GM18909 (cell line): Measurements from ENCODE around the gene SMR3A.
A peak's percentile ranks its signal among the peaks of the same experiment; 100 is the strongest.

ENCODE experiments used
- ATAC-seq: cut with Tn5 transposase; IDR thresholded peaks from one replicate; pipeline ENCODE4 v1.9.1; 2021; ENCODE audit warnings: mild to moderate bottlenecking; ENCODE audit not compliant: unreplicated experiment, poor library complexity

SMR3A gene

GRCh38 chr4:70360460-70360859, at the start of gene SMR3A:
SMR3A (plus strand) TSS chr4:70360760; CDS start chr4:70362116, 1,356 bp downstream.
- ATAC-seq, result no peak

GRCh38 chr4:70313736-70314135, 46.8 kb upstream of the SMR3A start:
- ATAC-seq, result no peak

- ATAC-seq, result peak; percentile 78
Measured at GRCh38 chr4:70315928-70316327, 44.6 kb upstream of the SMR3A start.

GRCh38 chr4:70326052-70326451, 34.5 kb upstream of the SMR3A start:
- ATAC-seq, result no peak

- no peak for ATAC-seq
Measured at GRCh38 chr4:70334681-70335080, 25.9 kb upstream of the SMR3A start, which contains the start of gene CABS1. CABS1 (plus strand) TSS chr4:70334981; CDS start chr4:70335040, 59 bp downstream.

- no peak for ATAC-seq
Measured at GRCh38 chr4:70336043-70336442, 24.5 kb upstream of the SMR3A start.

- ATAC-seq, result no peak
Measured at GRCh38 chr4:70337886-70338420, 22.6 kb upstream of the SMR3A start.

- ATAC-seq, result no peak
Measured at GRCh38 chr4:70356185-70356584, 4.4 kb upstream of the SMR3A start.

- no peak for ATAC-seq
Measured at GRCh38 chr4:70359115-70359661, 1.4 kb upstream of the SMR3A start.

- ATAC-seq, result no peak
Measured at GRCh38 chr4:70364002-70364401, 3.4 kb downstream of the SMR3A start.

- no peak for ATAC-seq
Measured at GRCh38 chr4:70365479-70365878, 4.9 kb downstream of the SMR3A start.

- ATAC-seq, result no peak
Measured at GRCh38 chr4:70367813-70368212, 7.3 kb downstream of the SMR3A start.

- ATAC-seq, result no peak
Measured at GRCh38 chr4:70371987-70372386, 11.4 kb downstream of the SMR3A start.

- ATAC-seq, result no peak
Measured at GRCh38 chr4:70372760-70373159, 12.2 kb downstream of the SMR3A start.

GRCh38 chr4:70380578-70380977, 20.0 kb downstream of the SMR3A start:
- no peak for ATAC-seq

GRCh38 chr4:70382691-70383181, 22.2 kb downstream of the SMR3A start, which contains the start of gene SMR3B:
SMR3B (plus strand) TSS chr4:70383131; CDS start chr4:70384511, 1,380 bp downstream.
- ATAC-seq, result no peak

- ATAC-seq, result peak; percentile 71
Measured at GRCh38 chr4:70392057-70392776, 31.7 kb downstream of the SMR3A start.

GRCh38 chr4:70397580-70397979, 37.0 kb downstream of the SMR3A start, which contains the start of gene OPRPN:
OPRPN (plus strand) TSS chr4:70397940; CDS start chr4:70399286, 1,346 bp downstream.
- no peak for ATAC-seq

- peak; percentile 47 for ATAC-seq
Measured at GRCh38 chr4:70399319-70399718, 38.8 kb downstream of the SMR3A start.

- ATAC-seq, result no peak
Measured at GRCh38 chr4:70402762-70403161, 42.2 kb downstream of the SMR3A start.

- peak; percentile 77 for ATAC-seq
Measured at GRCh38 chr4:70405765-70406164, 45.2 kb downstream of the SMR3A start.
